ENCODE data around the gene SLC35F1.
"Not testable (repeated sequence)": the region's sequence is repeated elsewhere in the genome, so short reads cannot be mapped to it uniquely, and the experiment has no call there.

Gene SLC35F1

GRCh38 chr6:117961301-117961700 is 54.2 kb downstream of the SLC35F1 start:
- no peak overlapping the region for H3K4me3 ChIP-seq (ENCODE audit: low read depth, low read length)
- TF ChIP-seq, protein P1, sequence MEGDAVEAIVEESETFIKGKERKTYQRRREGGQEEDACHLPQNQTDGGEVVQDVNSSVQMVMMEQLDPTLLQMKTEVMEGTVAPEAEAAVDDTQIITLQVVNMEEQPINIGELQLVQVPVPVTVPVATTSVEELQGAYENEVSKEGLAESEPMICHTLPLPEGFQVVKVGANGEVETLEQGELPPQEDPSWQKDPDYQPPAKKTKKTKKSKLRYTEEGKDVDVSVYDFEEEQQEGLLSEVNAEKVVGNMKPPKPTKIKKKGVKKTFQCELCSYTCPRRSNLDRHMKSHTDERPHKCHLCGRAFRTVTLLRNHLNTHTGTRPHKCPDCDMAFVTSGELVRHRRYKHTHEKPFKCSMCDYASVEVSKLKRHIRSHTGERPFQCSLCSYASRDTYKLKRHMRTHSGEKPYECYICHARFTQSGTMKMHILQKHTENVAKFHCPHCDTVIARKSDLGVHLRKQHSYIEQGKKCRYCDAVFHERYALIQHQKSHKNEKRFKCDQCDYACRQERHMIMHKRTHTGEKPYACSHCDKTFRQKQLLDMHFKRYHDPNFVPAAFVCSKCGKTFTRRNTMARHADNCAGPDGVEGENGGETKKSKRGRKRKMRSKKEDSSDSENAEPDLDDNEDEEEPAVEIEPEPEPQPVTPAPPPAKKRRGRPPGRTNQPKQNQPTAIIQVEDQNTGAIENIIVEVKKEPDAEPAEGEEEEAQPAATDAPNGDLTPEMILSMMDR (IDR thresholded peaks at IDR 0.05; ENCODE audit: borderline replicate concordance, insufficient read depth, low read depth, low read length), result no peak

DNA sequence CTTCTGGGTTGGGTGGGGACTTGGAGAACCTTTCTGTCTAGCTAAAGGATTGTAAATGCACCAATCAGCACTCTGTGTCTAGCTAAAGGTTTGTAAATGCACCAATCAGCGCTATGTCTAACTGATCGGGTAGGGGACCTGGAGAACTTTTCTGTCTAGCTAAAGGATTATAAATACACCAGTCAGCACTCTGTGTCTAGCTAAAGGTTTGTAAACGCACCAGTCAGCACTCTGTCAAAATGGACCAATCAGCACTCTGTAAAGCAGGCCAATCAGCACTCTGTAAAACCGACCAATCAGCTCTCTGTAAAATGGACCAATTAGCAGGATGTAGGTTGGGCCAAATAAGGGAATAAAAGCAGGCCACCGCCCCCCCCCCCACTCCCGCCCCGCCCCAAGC is 58.7 kb downstream of the SLC35F1 start:
- H3K4me3 ChIP-seq (ENCODE audit: low read depth, low read length), result not testable (repeated sequence)

- no peak overlapping the region for H3K4me3 ChIP-seq (ENCODE audit: low read depth, low read length)
- TF ChIP-seq, protein P1 (IDR thresholded peaks at IDR 0.05; ENCODE audit: borderline replicate concordance, insufficient read depth, low read depth, low read length), result no peak
These were observed 64.6 kb downstream of the SLC35F1 start for GRCh38 chr6:117971637-117972036.

- no peak overlapping the region for H3K4me3 ChIP-seq (ENCODE audit: low read depth, low read length)
- TF ChIP-seq, protein P1 (IDR thresholded peaks at IDR 0.05; ENCODE audit: borderline replicate concordance, insufficient read depth, low read depth, low read length), result no peak
These were observed 68.0 kb downstream of the SLC35F1 start for GRCh38 chr6:117974914-117975627.

- TF ChIP-seq, protein P1 (IDR thresholded peaks at IDR 0.05; ENCODE audit: borderline replicate concordance, insufficient read depth, low read depth, low read length), result peak; percentile 50; the same call in 1 of the 2 replicates
- H3K4me3 ChIP-seq (ENCODE audit: low read depth, low read length), result no peak overlapping the region
These were observed 69.1 kb downstream of the SLC35F1 start for GRCh38 chr6:117976030-117976651.

- no peak overlapping the region for H3K4me3 ChIP-seq (ENCODE audit: low read depth, low read length)
- TF ChIP-seq, protein P1 (IDR thresholded peaks at IDR 0.05; ENCODE audit: borderline replicate concordance, insufficient read depth, low read depth, low read length), result no peak
These were observed 78.9 kb downstream of the SLC35F1 start for GRCh38 chr6:117985916-117986315.

DNA sequence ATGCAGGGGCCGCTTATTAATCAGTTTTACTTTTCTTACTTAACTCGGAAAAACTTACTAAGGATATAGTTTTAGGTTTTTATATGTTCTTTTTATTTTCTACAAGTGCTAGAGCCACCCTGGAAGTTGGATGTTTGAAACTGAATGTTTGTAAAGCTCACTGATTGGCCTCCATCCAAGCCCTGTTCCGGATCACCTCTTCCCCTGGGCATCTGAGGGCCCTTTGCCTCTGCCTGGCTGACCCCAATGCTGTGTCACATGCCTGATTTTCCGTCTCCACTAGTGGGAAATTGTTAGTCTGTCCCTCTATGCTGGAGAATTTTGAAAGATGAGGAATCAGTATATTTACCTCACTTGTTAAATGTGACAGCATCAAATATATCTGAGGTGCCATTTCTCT is 79.3 kb downstream of the SLC35F1 start:
- TF ChIP-seq, protein P1 (IDR thresholded peaks at IDR 0.05; ENCODE audit: borderline replicate concordance, insufficient read depth, low read depth, low read length), result no peak

More for the DNA sequence above, 79.3 kb downstream of the SLC35F1 start:
- H3K4me3 ChIP-seq (ENCODE audit: low read depth, low read length), result no peak overlapping the region

Measured in GM12875 (cell line).